Neural crest cell (in vitro differentiated cells): ENCODE data around the gene DUSP6. TPM values are rescaled to one million over a fixed set of nuclear protein-coding genes. Genes with fewer than 3 reads are reported as not detected.

Experiments used
- DNase-seq: peaks from one replicate; pipeline ENCODE4 v3.0.0; 2021; ENCODE audit warnings: low read depth, mixed read lengths, low spot score
- H3K27ac Mint-ChIP-seq: one replicate; pipeline ENCODE4 v1.8.0; 2021; ENCODE audit warnings: mild to moderate bottlenecking, mixed read lengths; ENCODE audit not compliant: unreplicated experiment
- H3K27me3 Mint-ChIP-seq: 2 replicates; pipeline ENCODE4 v1.8.0; 2021; ENCODE audit warnings: low read depth, mild to moderate bottlenecking, mixed read lengths
- H3K36me3 Mint-ChIP-seq: 2 replicates; pipeline ENCODE4 v1.8.0; 2021; ENCODE audit warnings: low read depth, mild to moderate bottlenecking, mixed read lengths
- H3K4me1 Mint-ChIP-seq: 2 replicates; pipeline ENCODE4 v1.8.0; 2021; ENCODE audit warnings: mixed read lengths
- H3K4me3 Mint-ChIP-seq: one replicate; pipeline ENCODE4 v1.8.0; 2021; ENCODE audit warnings: mild to moderate bottlenecking, mixed read lengths
- H3K9me3 Mint-ChIP-seq: 2 replicates; pipeline ENCODE4 v1.8.0; 2021; ENCODE audit warnings: mixed read lengths
- total RNA-seq: library from RNA; stranded (reverse); gene quantifications from 2 replicates; pipeline ENCODE4 v1.2.1, GENCODE V29; 2021
- TF ChIP-seq, protein P1 (sequence below): fragments of 200-600 bp; sonication (generic); conservative IDR thresholded peaks from 2 replicates; pipeline ENCODE4 v1.5.0; 2021; ENCODE audit warnings: antibody characterized with exemption, mild to moderate bottlenecking

Gene DUSP6
- total RNA-seq, 1 donor from 2014 or later: 112 TPM

DNA sequence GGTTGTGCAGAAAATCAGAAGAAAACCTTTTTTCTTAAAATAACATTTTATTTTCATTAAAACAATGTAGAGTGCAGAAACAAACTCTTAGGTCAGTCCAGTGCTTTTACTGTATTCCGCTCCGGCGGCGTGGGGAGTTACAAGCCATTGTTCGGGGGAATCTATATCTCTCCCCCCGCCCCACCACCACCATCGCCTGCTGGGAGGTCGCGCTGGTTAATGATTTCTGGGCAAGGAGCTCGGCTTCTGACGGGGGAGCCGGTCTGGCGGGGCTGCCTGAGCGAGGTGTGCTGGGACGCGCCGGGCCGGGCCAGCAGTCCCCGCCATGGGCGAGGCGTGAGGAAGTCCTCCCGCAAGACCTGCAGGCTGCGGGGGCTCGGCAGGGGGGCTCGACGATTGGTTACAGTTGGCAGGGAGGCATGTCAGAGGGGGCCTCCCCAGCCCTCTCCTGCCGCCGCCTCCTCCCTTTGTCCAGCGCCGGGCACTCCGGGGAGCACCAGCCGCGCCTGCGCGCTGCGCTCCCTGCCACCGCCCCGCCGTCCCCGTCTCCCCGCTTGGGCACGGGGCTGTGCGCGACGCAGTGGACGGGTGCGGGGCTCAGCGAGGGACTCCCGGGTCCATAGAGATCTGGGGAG, 1.0 kb upstream of the DUSP6 start:
- peaks cover 24% of the 10 kb centered on the region for H3K36me3 Mint-ChIP-seq
- H3K27ac Mint-ChIP-seq: peak overlapping the region; percentile 95
- H3K4me3 Mint-ChIP-seq: peak overlapping the region; percentile 95
- TF ChIP-seq, protein P1, sequence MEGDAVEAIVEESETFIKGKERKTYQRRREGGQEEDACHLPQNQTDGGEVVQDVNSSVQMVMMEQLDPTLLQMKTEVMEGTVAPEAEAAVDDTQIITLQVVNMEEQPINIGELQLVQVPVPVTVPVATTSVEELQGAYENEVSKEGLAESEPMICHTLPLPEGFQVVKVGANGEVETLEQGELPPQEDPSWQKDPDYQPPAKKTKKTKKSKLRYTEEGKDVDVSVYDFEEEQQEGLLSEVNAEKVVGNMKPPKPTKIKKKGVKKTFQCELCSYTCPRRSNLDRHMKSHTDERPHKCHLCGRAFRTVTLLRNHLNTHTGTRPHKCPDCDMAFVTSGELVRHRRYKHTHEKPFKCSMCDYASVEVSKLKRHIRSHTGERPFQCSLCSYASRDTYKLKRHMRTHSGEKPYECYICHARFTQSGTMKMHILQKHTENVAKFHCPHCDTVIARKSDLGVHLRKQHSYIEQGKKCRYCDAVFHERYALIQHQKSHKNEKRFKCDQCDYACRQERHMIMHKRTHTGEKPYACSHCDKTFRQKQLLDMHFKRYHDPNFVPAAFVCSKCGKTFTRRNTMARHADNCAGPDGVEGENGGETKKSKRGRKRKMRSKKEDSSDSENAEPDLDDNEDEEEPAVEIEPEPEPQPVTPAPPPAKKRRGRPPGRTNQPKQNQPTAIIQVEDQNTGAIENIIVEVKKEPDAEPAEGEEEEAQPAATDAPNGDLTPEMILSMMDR: no peak
- H3K9me3 Mint-ChIP-seq: no peaks in the 10 kb centered on the region
- peaks cover 56% of the 10 kb centered on the region for H3K4me1 Mint-ChIP-seq
- peaks cover 4% of the 10 kb centered on the region for H3K27me3 Mint-ChIP-seq
- DNase-seq: peak; percentile 80

DNA sequence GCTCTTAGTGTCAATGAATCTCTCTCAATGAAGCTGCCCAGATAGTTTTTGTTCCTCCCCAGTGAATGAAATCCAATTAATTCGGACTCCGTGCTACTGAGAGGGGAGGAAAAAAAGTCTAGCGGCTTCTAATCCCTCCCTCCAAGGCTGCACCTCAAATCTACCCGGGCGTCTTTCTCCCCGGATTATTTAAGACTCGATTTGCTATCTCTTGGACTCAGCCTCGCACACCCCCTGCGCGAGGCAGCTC, 134 bp downstream of the DUSP6 start:
- Mint-ChIP-seq H3K4me3 (peak overlapping the region; percentile 94), H3K4me1 (peaks cover 59% of the 10 kb centered on the region), H3K27ac (peak overlapping the region; percentile 94), H3K27me3 (peaks cover 4% of the 10 kb centered on the region), H3K9me3 (no peaks in the 10 kb centered on the region), H3K36me3 (peaks cover 28% of the 10 kb centered on the region)
- TF ChIP-seq, protein P1: no peak
- no peak for DNase-seq

DNA sequence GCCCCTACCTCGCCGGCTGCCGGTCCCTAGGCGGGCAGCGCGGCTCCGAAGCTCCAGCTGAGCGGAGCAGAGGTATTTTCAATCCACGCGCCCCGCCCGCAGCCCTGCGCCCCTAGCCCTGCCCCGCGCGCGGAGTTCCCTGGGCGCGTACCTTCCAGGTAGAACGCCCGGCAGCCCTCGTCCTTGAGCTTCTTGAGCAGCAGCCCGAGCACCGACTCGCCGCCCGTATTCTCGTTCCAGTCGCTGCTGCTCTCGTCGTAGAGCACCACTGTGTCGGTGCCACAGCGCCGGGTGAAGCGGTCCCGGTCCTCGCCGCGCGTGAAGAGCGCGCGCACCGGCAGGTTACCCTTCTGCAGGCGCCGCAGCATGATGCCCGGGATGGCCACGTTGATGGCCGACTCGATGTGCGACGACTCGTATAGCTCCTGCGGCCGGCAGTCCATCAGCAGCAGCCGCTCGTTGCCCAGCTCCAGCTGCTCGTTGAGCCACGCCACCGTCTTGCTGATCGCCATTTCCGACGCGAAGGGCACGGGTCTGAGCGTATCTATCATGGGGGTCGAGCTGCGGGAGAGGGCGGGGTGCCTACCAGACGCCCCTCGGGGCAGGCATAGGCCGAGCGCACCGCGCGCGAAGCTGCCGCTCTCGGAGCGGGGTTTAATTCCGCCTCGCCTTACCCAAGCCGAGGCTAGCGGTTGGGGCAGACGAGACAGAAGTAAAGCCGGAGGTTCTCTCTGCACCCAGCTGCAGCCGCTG, 636 bp downstream of the DUSP6 start:
- Mint-ChIP-seq H3K36me3 (peaks cover 28% of the 10 kb centered on the region), H3K9me3 (no peaks in the 10 kb centered on the region), H3K27me3 (peaks cover 4% of the 10 kb centered on the region), H3K4me3 (peak overlapping the region; percentile 94), H3K4me1 (peaks cover 60% of the 10 kb centered on the region), H3K27ac (peak overlapping the region; percentile 94)
- peak; percentile 44 for DNase-seq
- TF ChIP-seq, protein P1: no peak

DNA sequence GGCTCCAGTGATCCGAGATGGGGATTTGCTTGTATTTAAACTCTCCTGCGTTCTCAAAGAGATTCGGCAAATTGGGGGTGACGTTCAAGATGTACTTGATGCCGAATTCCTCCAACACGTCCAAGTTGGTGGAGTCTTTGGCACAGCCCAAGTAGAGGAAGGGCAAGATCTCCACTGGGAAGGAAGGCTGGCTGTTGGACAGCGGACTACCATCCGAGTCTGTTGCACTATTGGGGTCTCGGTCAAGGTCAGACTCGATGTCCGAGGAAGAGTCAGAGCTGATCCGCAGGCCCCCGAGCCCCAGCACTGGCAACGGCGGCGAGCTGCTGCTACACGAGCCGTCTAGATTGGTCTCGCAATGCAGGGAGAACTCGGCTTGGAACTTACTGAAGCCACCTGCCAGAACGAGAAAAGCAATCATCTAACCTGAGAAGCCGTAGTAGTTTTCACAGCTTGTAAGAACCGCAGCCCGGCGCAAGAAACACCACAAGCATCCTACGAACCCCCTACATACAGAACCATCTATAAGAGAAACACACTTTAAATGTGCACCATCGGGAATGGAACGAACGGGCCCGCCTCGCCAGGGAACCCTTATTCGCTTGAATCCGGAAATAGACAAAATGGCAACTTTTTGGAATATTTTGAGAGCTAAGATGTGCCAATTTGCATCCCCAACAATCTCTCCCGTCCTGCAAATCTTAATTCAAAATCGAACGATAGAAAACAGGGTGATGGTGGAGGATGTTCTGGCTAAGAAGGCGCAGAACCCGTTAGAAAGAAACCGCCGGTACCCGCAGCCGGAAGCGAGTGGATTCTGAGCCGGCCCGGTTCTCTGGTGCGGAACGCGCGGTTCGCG, 1.4 kb downstream of the DUSP6 start:
- Mint-ChIP-seq H3K4me1 (peaks cover 60% of the 10 kb centered on the region), H3K9me3 (no peaks in the 10 kb centered on the region), H3K27ac (peak overlapping the region; percentile 97), H3K4me3 (peak overlapping the region; percentile 94), H3K27me3 (peaks cover 4% of the 10 kb centered on the region), H3K36me3 (peaks cover 28% of the 10 kb centered on the region)
- DNase-seq: no peak
- TF ChIP-seq, protein P1: no peak

DNA sequence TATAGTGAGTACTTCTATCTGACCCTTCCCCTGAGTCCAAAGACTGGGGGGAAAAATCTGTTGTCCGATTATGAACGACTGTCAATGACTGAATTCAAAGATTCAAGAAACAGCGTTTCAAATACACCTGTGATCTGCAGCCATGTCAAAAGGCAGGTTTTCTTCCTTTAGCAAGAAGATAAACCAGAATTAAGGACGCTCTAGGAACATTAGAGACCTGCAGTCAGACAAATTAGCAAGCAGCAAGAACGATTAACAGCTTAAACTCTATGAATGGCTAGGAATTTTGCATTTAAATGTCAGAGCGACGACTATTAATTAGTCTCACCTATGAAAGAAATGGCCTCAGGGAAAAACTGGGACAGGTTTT, 2.1 kb downstream of the DUSP6 start:
- Mint-ChIP-seq H3K4me1 (peaks cover 60% of the 10 kb centered on the region), H3K27ac (peak overlapping the region; percentile 97), H3K36me3 (peaks cover 28% of the 10 kb centered on the region)

More for the DNA sequence above, 2.1 kb downstream of the DUSP6 start:
- TF ChIP-seq, protein P1: no peak
- DNase-seq: no peak
- Mint-ChIP-seq H3K4me3 (peak overlapping the region; percentile 94), H3K27me3 (peaks cover 4% of the 10 kb centered on the region), H3K9me3 (no peaks in the 10 kb centered on the region)
